ENCODE measurements around the gene CDC42EP4. TPM values are rescaled to one million over a fixed set of nuclear protein-coding genes. Genes with fewer than 3 reads are reported as not detected.

CDC42EP4 gene
- total RNA-seq, 1 experiment from 2014 or later: 83.1 TPM

DNA sequence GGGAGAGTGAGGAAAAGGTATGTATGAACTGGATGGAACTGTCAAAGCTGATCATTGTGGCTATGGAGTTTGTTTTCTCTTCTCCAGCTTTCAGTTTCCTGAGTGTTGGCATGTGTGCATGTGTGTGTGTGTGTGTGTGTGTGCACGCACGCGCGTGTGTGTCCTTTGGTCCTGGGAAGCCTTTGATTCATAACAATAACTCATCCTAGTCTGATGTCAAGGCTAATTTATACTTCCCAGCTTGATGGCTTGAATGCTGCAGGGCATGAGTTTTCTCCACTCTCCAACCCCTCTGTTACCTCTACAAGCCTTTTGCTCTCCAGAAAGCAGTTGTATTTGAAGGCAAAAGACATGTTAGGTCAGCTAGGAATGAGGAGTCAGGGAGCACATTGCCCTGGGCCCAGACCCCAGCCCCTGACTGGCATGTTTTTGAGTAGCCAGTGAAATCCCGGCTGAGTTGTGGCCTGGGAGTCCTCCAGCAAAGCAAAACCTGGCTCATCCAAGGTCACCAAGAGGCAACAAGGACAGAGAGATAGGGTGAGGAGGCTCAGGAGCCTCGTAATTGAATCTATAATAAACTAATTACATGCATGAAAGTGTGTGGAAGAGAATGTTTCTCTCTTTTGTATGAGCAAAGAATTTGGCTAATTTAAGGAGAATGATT, 8.9 kb upstream of the CDC42EP4 start:
- ChIA-PET POLR2A (ENCODE audit: unreplicated experiment) (no interaction called here), CTCF (interaction anchor here (1.1 kb wide), 1 partner anchor 49 kb away, joined by 5 read pairs; no protein-coding TSS in a partner anchor)
- Histone ChIP-seq H3K79me2 (ENCODE audit: low read length) (no peaks in the 10 kb centered on the region), H2AFZ (ENCODE audit: low read length) (no peak overlapping the region), H3K4me2 (ENCODE audit: low read length) (no peak overlapping the region), H3K4me3 (ENCODE audit: low read length) (no peak overlapping the region), H3F3A (ENCODE audit: low read length, unreplicated experiment) (no peaks in the 10 kb centered on the region), H3K9me3 (ENCODE audit: low read length) (no peaks in the 10 kb centered on the region), H3K9ac (ENCODE audit: low read length) (no peak overlapping the region), H3K4me1 (ENCODE audit: insufficient read depth, low read length) (0 out of 2 replicates have a peak, but pooled peaks cover 5% of the 10 kb centered on the region), H3K9me2 (replicated peaks; ENCODE audit: low read length) (no peaks in the 10 kb centered on the region), H4K20me1 (ENCODE audit: low read length) (no peaks in the 10 kb centered on the region), H3K36me3 (ENCODE audit: low read depth, low read length) (no peaks in the 10 kb centered on the region), H3K27ac (ENCODE audit: low read length) (no peak overlapping the region), H3K27me3 (ENCODE audit: low read length) (peaks cover 4% of the 10 kb centered on the region; the same call in 1 of the 2 replicates)
- TF ChIP-seq EZH2 (IDR thresholded peaks at IDR 0.05; ENCODE audit: low read length, unreplicated experiment) (no peak), EZH2phosphoT487 (IDR thresholded peaks at IDR 0.05; ENCODE audit: borderline replicate concordance, low read length) (no peak), CTCF (conservative IDR thresholded peaks at IDR 0.05; ENCODE audit: low read depth, low read length) (no peak)
- BruUV-seq (replicated peaks): no TSS peak
- DNase-seq (no peak), ATAC-seq (no peak)
- intact Hi-C loops (cut with micrococcal nuclease): no loop called here

- ChIA-PET POLR2A (ENCODE audit: unreplicated experiment) (no interaction called here), CTCF (interaction anchor here (1.1 kb wide), 1 partner anchor 50 kb away, joined by 5 read pairs; no protein-coding TSS in a partner anchor)
- Histone ChIP-seq H3K9me3 (ENCODE audit: low read length) (no peaks in the 10 kb centered on the region), H3K36me3 (ENCODE audit: low read depth, low read length) (no peaks in the 10 kb centered on the region), H3F3A (ENCODE audit: low read length, unreplicated experiment) (no peaks in the 10 kb centered on the region), H3K4me3 (ENCODE audit: low read length) (no peak overlapping the region), H3K9ac (ENCODE audit: low read length) (no peak overlapping the region), H3K4me1 (ENCODE audit: insufficient read depth, low read length) (0 out of 2 replicates have a peak, but pooled peaks cover 5% of the 10 kb centered on the region), H3K27ac (ENCODE audit: low read length) (no peak overlapping the region), H3K27me3 (ENCODE audit: low read length) (no peaks in the 10 kb centered on the region), H3K79me2 (ENCODE audit: low read length) (no peaks in the 10 kb centered on the region), H3K9me2 (replicated peaks; ENCODE audit: low read length) (no peaks in the 10 kb centered on the region), H4K20me1 (ENCODE audit: low read length) (no peaks in the 10 kb centered on the region), H3K4me2 (ENCODE audit: low read length) (no peak overlapping the region), H2AFZ (ENCODE audit: low read length) (no peak overlapping the region)
- DNase-seq (no peak), ATAC-seq (no peak)
- intact Hi-C loops (cut with micrococcal nuclease): loop anchor here (10.0 kb wide), 1 partner anchor 735 kb away; no protein-coding TSS in a partner anchor
- TF ChIP-seq EZH2 (IDR thresholded peaks at IDR 0.05; ENCODE audit: low read length, unreplicated experiment): no peak
- TF ChIP-seq CTCF (conservative IDR thresholded peaks at IDR 0.05; ENCODE audit: low read depth, low read length): no peak
- BruUV-seq (replicated peaks): no TSS peak
Measured at GRCh38 chr17:73319766-73320165, 8.0 kb upstream of the CDC42EP4 start.

- ATAC-seq (no peak), DNase-seq (no peak)
- H3K9me2 ChIP-seq (replicated peaks; ENCODE audit: low read length): no peaks in the 10 kb centered on the region
- CTCF ChIA-PET: no interaction called here
- H4K20me1 ChIP-seq (ENCODE audit: low read length): no peaks in the 10 kb centered on the region
- no TSS peak for BruUV-seq (replicated peaks)
- no peak overlapping the region for H2AFZ ChIP-seq (ENCODE audit: low read length)
- H3K27ac ChIP-seq (ENCODE audit: low read length): no peak overlapping the region
- H3K9ac ChIP-seq (ENCODE audit: low read length): no peak overlapping the region
- POLR2A ChIA-PET (ENCODE audit: unreplicated experiment): no interaction called here
- 0 out of 2 replicates have a peak, but pooled peaks cover 5% of the 10 kb centered on the region for H3K4me1 ChIP-seq (ENCODE audit: insufficient read depth, low read length)
- no peak overlapping the region for H3K4me2 ChIP-seq (ENCODE audit: low read length)
- no peaks in the 10 kb centered on the region for H3K79me2 ChIP-seq (ENCODE audit: low read length)
- H3K27me3 ChIP-seq (ENCODE audit: low read length): no peaks in the 10 kb centered on the region
- no peak for TF ChIP-seq EZH2phosphoT487 (IDR thresholded peaks at IDR 0.05; ENCODE audit: borderline replicate concordance, low read length)
- no peak for TF ChIP-seq CTCF (conservative IDR thresholded peaks at IDR 0.05; ENCODE audit: low read depth, low read length)
- no peak for TF ChIP-seq EZH2 (IDR thresholded peaks at IDR 0.05; ENCODE audit: low read length, unreplicated experiment)
- H3F3A ChIP-seq (ENCODE audit: low read length, unreplicated experiment): no peaks in the 10 kb centered on the region
- intact Hi-C loops (cut with micrococcal nuclease): loop anchor here (10.0 kb wide), 1 partner anchor 734 kb away; no protein-coding TSS in a partner anchor
- H3K4me3 ChIP-seq (ENCODE audit: low read length): no peak overlapping the region
- no peaks in the 10 kb centered on the region for H3K9me3 ChIP-seq (ENCODE audit: low read length)
- no peaks in the 10 kb centered on the region for H3K36me3 ChIP-seq (ENCODE audit: low read depth, low read length)
Measured at GRCh38 chr17:73318836-73319235, 7.0 kb upstream of the CDC42EP4 start.

Data from PC-3 (cell line).